ENCODE measurements around the gene CNN2.

CNN2 gene

GRCh38 chr19:1010586-1011510 lies 15.6 kb upstream of the CNN2 start:
- no peak for TF ChIP-seq ZNF274 (IDR thresholded peaks at IDR 0.05; ENCODE audit: low read depth, low read length)
- H3K4me3 ChIP-seq (ENCODE audit: low read length), result no peak overlapping the region

- no peak for TF ChIP-seq ZNF274 (IDR thresholded peaks at IDR 0.05; ENCODE audit: low read depth, low read length)
- H3K4me3 ChIP-seq (ENCODE audit: low read length), result no peak overlapping the region
Measured at GRCh38 chr19:1011831-1012333, 14.5 kb upstream of the CNN2 start.

GRCh38 chr19:1012334-1012733 lies 14.1 kb upstream of the CNN2 start:
- TF ChIP-seq ZNF274 (IDR thresholded peaks at IDR 0.05; ENCODE audit: low read depth, low read length), result no peak
- H3K4me3 ChIP-seq (ENCODE audit: low read length), result no peak overlapping the region

- H3K4me3 ChIP-seq (ENCODE audit: low read length), result no peak overlapping the region
- TF ChIP-seq ZNF274 (IDR thresholded peaks at IDR 0.05; ENCODE audit: low read depth, low read length), result no peak
Measured at GRCh38 chr19:1013218-1013617, 13.2 kb upstream of the CNN2 start.

GRCh38 chr19:1014161-1015060 lies 12.0 kb upstream of the CNN2 start:
- no peak overlapping the region for H3K4me3 ChIP-seq (ENCODE audit: low read length)
- no peak for TF ChIP-seq ZNF274 (IDR thresholded peaks at IDR 0.05; ENCODE audit: low read depth, low read length)

- H3K4me3 ChIP-seq (ENCODE audit: low read length), result no peak overlapping the region
- TF ChIP-seq ZNF274 (IDR thresholded peaks at IDR 0.05; ENCODE audit: low read depth, low read length), result no peak
Measured at GRCh38 chr19:1015061-1015781, 11.2 kb upstream of the CNN2 start.

- TF ChIP-seq ZNF274 (IDR thresholded peaks at IDR 0.05; ENCODE audit: low read depth, low read length), result no peak
- no peak overlapping the region for H3K4me3 ChIP-seq (ENCODE audit: low read length)
Measured at GRCh38 chr19:1015782-1016646, 10.4 kb upstream of the CNN2 start.

- H3K4me3 ChIP-seq (ENCODE audit: low read length), result no peak overlapping the region
- no peak for TF ChIP-seq ZNF274 (IDR thresholded peaks at IDR 0.05; ENCODE audit: low read depth, low read length)
Measured at GRCh38 chr19:1016647-1017114, 9.7 kb upstream of the CNN2 start.

GRCh38 chr19:1017115-1017905 lies 9.1 kb upstream of the CNN2 start:
- no peak for TF ChIP-seq ZNF274 (IDR thresholded peaks at IDR 0.05; ENCODE audit: low read depth, low read length)
- no peak overlapping the region for H3K4me3 ChIP-seq (ENCODE audit: low read length)

- no peak overlapping the region for H3K4me3 ChIP-seq (ENCODE audit: low read length)
- no peak for TF ChIP-seq ZNF274 (IDR thresholded peaks at IDR 0.05; ENCODE audit: low read depth, low read length)
Measured at GRCh38 chr19:1017906-1018305, 8.5 kb upstream of the CNN2 start.

GRCh38 chr19:1018393-1018792 lies 8.0 kb upstream of the CNN2 start:
- H3K4me3 ChIP-seq (ENCODE audit: low read length), result no peak overlapping the region
- TF ChIP-seq ZNF274 (IDR thresholded peaks at IDR 0.05; ENCODE audit: low read depth, low read length), result no peak

- peak overlapping the region; percentile 88; the same call in 1 of the 2 replicates for H3K4me3 ChIP-seq (ENCODE audit: low read length)
- TF ChIP-seq ZNF274 (IDR thresholded peaks at IDR 0.05; ENCODE audit: low read depth, low read length), result no peak
Measured at GRCh38 chr19:1018932-1019615, 7.3 kb upstream of the CNN2 start.

Measured in GM08714 (cell line).